MM.1S (cell line): ENCODE measurements around the gene ST7.

Experiments used
- DNase-seq: peaks from one replicate; pipeline ENCODE4 v3.0.0-alpha.2; 2015
- H2AFZ ChIP-seq: fragments of 300-600 bp; sonication (generic); 2 replicates; pipeline ENCODE4 v1.6.0; 2016; ENCODE audit warnings: antibody characterized with exemption, low read length
- H3F3A ChIP-seq: fragments of 300-600 bp; sonication (generic); 2 replicates; pipeline ENCODE4 v1.6.1; 2016; ENCODE audit warnings: mild to moderate bottlenecking, antibody characterized with exemption, low read length, moderate library complexity, mixed read lengths; ENCODE audit not compliant: insufficient read depth
- H3K27ac ChIP-seq: fragments of 300-600 bp; sonication (generic); 2 replicates; pipeline ENCODE4 v1.5.1; 2016; ENCODE audit warnings: mild to moderate bottlenecking, low read length
- H3K27me3 ChIP-seq: fragments of 300-600 bp; sonication (generic); replicated peaks from 2 replicates; pipeline ENCODE4 v1.6.0; 2016; ENCODE audit warnings: low read length; ENCODE audit not compliant: insufficient read depth
- H3K36me3 ChIP-seq: fragments of 300-600 bp; sonication (generic); replicated peaks from 2 replicates; pipeline ENCODE4 v1.6.1; 2016; ENCODE audit warnings: mild to moderate bottlenecking, low read length, mixed read lengths; ENCODE audit not compliant: insufficient read depth
- H3K4me1 ChIP-seq: fragments of 300-600 bp; sonication (generic); 2 replicates; pipeline ENCODE4 v1.6.1; 2016; ENCODE audit warnings: low read length, mixed read lengths
- H3K4me2 ChIP-seq: fragments of 300-600 bp; sonication (generic); 2 replicates; pipeline ENCODE4 v1.6.0; 2016; ENCODE audit warnings: low read depth, low read length
- H3K4me3 ChIP-seq: fragments of 300-600 bp; sonication (generic); 2 replicates; pipeline ENCODE4 v1.5.1; 2016; ENCODE audit warnings: low read length, mixed read lengths
- H3K79me2 ChIP-seq: fragments of 300-600 bp; sonication (generic); 2 replicates; pipeline ENCODE4 v1.6.1; 2016; ENCODE audit warnings: mixed run types, low read length, mixed read lengths
- H3K9ac ChIP-seq: fragments of 300-600 bp; sonication (generic); 2 replicates; pipeline ENCODE4 v1.6.1; 2016; ENCODE audit warnings: low read length, mixed read lengths
- H3K9me2 ChIP-seq: fragments of 300-600 bp; sonication (generic); replicated peaks from 2 replicates; pipeline ENCODE4 v1.6.1; 2016; ENCODE audit warnings: mild to moderate bottlenecking, low read length, mixed read lengths; ENCODE audit not compliant: insufficient read depth
- H3K9me3 ChIP-seq: fragments of 300-600 bp; sonication (generic); replicated peaks from 2 replicates; pipeline ENCODE4 v1.6.1; 2016; ENCODE audit warnings: mild to moderate bottlenecking, low read length, mixed read lengths; ENCODE audit not compliant: insufficient read depth
- H4K20me1 ChIP-seq: fragments of 300-600 bp; sonication (generic); 2 replicates; pipeline ENCODE4 v1.6.1; 2016; ENCODE audit warnings: mild to moderate bottlenecking, low read length, moderate library complexity, mixed read lengths; ENCODE audit not compliant: insufficient read depth
- EZH2 ChIP-seq: fragments of 300-600 bp; sonication (generic); optimal IDR thresholded peaks from 2 replicates; pipeline ENCODE3; 2017; ENCODE audit warnings: low read depth, mild to moderate bottlenecking, antibody characterized with exemption, low read length, mixed read lengths
- EZH2phosphoT487 ChIP-seq: fragments of 300-600 bp; sonication (generic); IDR thresholded peaks from 2 replicates; pipeline ENCODE4 v1.6.1; 2018; ENCODE audit warnings: antibody characterized with exemption, low read length
- TF ChIP-seq, protein P1 (sequence below): fragments of 300-600 bp; sonication (generic); IDR thresholded peaks from 2 replicates; pipeline ENCODE4 v1.5.1; 2016; ENCODE audit warnings: antibody characterized with exemption, low read length, mixed read lengths

ST7 gene

DNA sequence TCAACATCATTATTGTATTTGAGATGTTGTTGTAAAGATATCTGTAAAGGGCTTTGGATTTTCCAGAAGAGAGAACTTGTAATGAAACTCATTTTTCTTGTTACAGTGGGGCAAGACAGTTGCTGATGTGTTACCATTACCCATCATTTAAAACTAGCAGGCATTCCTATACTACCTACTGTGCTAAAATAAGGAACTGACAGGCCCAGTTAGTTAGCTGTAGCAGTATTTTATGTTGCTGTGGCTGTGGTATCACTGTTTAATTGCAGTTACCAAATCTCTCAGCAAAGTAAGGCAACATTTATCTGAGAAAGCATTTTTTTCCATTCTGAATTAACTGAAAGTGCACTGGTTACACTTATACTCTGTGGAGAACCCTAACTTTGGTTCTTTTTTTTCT is 9.9 kb downstream of the ST7 start:
- Histone ChIP-seq H3K9me3 (no peaks in the 10 kb centered on the region), H2AFZ (no peak overlapping the region), H3K4me3 (no peak overlapping the region), H3K36me3 (no peaks in the 10 kb centered on the region), H3K27me3 (no peaks in the 10 kb centered on the region), H3K27ac (no peak overlapping the region), H3F3A (no peaks in the 10 kb centered on the region), H3K4me2 (no peak overlapping the region), H3K9me2 (no peaks in the 10 kb centered on the region), H3K79me2 (peaks cover 79% of the 10 kb centered on the region), H3K9ac (no peak overlapping the region), H3K4me1 (peaks cover 7% of the 10 kb centered on the region; the same call in 1 of the 2 replicates), H4K20me1 (no peaks in the 10 kb centered on the region)
- no peak for DNase-seq
- TF ChIP-seq EZH2phosphoT487 (no peak), EZH2 (no peak)
- TF ChIP-seq, protein P1, sequence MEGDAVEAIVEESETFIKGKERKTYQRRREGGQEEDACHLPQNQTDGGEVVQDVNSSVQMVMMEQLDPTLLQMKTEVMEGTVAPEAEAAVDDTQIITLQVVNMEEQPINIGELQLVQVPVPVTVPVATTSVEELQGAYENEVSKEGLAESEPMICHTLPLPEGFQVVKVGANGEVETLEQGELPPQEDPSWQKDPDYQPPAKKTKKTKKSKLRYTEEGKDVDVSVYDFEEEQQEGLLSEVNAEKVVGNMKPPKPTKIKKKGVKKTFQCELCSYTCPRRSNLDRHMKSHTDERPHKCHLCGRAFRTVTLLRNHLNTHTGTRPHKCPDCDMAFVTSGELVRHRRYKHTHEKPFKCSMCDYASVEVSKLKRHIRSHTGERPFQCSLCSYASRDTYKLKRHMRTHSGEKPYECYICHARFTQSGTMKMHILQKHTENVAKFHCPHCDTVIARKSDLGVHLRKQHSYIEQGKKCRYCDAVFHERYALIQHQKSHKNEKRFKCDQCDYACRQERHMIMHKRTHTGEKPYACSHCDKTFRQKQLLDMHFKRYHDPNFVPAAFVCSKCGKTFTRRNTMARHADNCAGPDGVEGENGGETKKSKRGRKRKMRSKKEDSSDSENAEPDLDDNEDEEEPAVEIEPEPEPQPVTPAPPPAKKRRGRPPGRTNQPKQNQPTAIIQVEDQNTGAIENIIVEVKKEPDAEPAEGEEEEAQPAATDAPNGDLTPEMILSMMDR = no peak

DNA sequence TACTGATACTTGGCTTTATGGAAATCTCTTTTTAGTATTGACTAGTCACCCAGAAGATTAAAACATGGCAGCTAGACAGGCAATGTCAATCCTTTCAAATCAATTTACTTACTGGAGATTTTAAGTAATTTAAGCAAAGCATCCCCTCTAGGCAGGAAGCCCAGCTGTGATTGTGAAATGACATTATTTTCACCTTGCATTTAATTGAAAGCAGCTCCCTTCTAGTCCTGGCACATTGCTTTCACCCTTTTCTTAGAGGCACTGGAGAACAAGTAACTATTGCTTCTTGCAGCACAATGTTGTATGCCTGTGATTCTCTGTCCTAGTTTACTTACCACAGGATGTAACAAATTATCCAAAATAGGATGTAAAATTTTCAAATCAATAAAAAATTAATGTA is 13.3 kb downstream of the ST7 start:
- Histone ChIP-seq H3K4me1 (peaks cover 24% of the 10 kb centered on the region), H3K27ac (no peak overlapping the region), H3K9me2 (no peaks in the 10 kb centered on the region), H3K79me2 (peaks cover 77% of the 10 kb centered on the region), H3K9me3 (no peaks in the 10 kb centered on the region), H3K27me3 (no peaks in the 10 kb centered on the region), H2AFZ (no peak overlapping the region), H3K4me3 (no peak overlapping the region), H3K36me3 (no peaks in the 10 kb centered on the region), H3K4me2 (no peak overlapping the region), H3F3A (peaks cover 12% of the 10 kb centered on the region), H3K9ac (no peak overlapping the region), H4K20me1 (no peaks in the 10 kb centered on the region)
- TF ChIP-seq EZH2 = no peak
- TF ChIP-seq, protein P1 = no peak
- no peak for DNase-seq

DNA sequence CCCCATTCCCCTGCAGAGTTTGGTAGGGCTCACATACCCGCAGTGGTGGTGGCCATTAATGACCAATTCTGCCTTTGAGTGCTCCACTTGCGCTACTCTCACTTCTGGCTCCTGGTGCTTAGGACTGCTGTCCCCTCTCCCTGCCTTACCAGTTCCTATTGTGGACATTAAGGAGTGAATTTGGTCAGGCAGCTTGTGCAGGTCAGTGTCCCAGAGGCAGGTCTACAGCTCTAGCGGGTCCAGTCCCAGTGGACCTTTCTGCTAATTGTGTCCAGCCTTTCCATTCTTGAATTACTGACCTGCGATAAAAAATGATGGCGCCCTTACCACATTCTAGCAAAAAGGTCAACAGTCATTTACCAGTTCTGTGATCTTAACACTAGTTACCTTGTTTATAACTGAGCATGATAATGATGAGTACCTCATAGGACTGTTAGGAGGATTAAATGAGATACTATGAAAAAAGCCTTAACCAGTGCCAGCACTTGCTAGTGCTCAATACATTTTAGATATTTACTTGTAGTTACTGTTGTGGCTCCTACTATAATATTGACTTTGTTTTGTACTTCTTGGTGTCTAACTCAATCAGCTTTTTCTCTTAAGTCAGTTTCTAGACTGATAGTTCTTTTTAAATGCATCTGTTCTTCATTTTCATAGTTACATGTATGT is 14.1 kb downstream of the ST7 start:
- Histone ChIP-seq H3K79me2 (peaks cover 78% of the 10 kb centered on the region), H3K4me2 (no peak overlapping the region), H3K9ac (no peak overlapping the region), H4K20me1 (no peaks in the 10 kb centered on the region), H3K4me3 (no peak overlapping the region), H3K27me3 (no peaks in the 10 kb centered on the region), H3F3A (peaks cover 12% of the 10 kb centered on the region), H3K4me1 (peaks cover 26% of the 10 kb centered on the region), H3K9me3 (no peaks in the 10 kb centered on the region), H3K36me3 (no peaks in the 10 kb centered on the region), H3K27ac (no peak overlapping the region), H3K9me2 (no peaks in the 10 kb centered on the region), H2AFZ (no peak overlapping the region)
- no peak for TF ChIP-seq EZH2
- TF ChIP-seq, protein P1 = no peak
- no peak for TF ChIP-seq EZH2phosphoT487
- no peak for DNase-seq
